ENCODE measurements around the gene HMGA1.

HMGA1 gene

DNA sequence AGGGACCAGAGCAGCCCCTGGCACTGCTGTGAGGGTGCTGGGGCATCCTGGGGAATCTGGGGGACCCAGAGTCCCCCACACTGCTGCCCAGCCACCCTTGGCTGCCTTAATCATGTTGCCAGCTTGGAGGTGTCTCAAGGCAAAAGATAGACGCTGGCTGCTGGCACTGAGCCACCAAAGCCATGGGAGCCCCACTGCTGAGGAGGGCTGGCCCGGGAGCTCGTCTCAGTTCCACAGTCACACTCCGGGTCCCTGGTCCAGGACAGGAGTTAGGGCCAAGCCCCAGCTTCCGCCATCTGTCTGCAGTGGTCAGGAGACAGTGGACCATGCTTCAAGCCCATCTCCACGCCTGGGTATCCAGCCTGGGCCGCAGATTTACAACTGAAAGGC lies 41.0 kb upstream of the HMGA1 start:
- no peak overlapping the region for H4K91ac ChIP-seq (ENCODE audit: low read depth, low read length)
- no peak overlapping the region for H3K14ac ChIP-seq (ENCODE audit: low read length)
- WGBS (ENCODE audit: extremely low coverage, insufficient coverage, insufficient read length): no CpG with 5 or more reads among the region's 7 CpGs
- DNase-seq: no peak
- H3K4ac ChIP-seq (ENCODE audit: low read depth, low read length): no peak overlapping the region
- H3K79me1 ChIP-seq (ENCODE audit: low read length): no peaks in the 10 kb centered on the region
- no peaks in the 10 kb centered on the region for H3K27me3 ChIP-seq (ENCODE audit: insufficient read depth, low read length)
- H4K8ac ChIP-seq (ENCODE audit: low read depth, low read length): no peak overlapping the region
- no peak overlapping the region for H3K23ac ChIP-seq (ENCODE audit: low read length)
- H3K27ac ChIP-seq (ENCODE audit: low read depth, low read length): no peak overlapping the region
- H2BK12ac ChIP-seq (ENCODE audit: low read length): no peak overlapping the region
- H3K18ac ChIP-seq (ENCODE audit: low read length): no peak overlapping the region
- no peak overlapping the region for H2BK120ac ChIP-seq (ENCODE audit: insufficient read depth, low read length, poor library complexity)
- H3K9me3 ChIP-seq (ENCODE audit: insufficient read depth, low read depth, low read length): no peaks in the 10 kb centered on the region
- no peaks in the 10 kb centered on the region for H3K79me2 ChIP-seq (ENCODE audit: control insufficient read depth, insufficient read depth, low read length, poor library complexity)
- no peak overlapping the region for H4K12ac ChIP-seq (ENCODE audit: low read depth, low read length)
- peaks cover 0 to 3% of the 10 kb centered on the region in 2 experiments for H3K4me1 ChIP-seq (ENCODE audit: control insufficient read depth in 1 of 2, insufficient read depth in 2 of 2, low read length in 2 of 2)
- H3K4me2 ChIP-seq (ENCODE audit: low read length): no peak overlapping the region
- no peak overlapping the region for H3K9ac ChIP-seq (ENCODE audit: low read length)
- H2AFZ ChIP-seq (ENCODE audit: insufficient read depth, low read length, poor library complexity): no peak overlapping the region
- H3K4me3 ChIP-seq (ENCODE audit: low read depth, low read length): no peak overlapping the region
- H2AK5ac ChIP-seq (ENCODE audit: low read length): no peak overlapping the region
- no peak overlapping the region for H2BK5ac ChIP-seq (ENCODE audit: low read depth, low read length, poor library complexity)
- no peaks in the 10 kb centered on the region for H3K36me3 ChIP-seq (ENCODE audit: control insufficient read depth in 1 of 2, insufficient read depth in 2 of 2, low read length in 2 of 2)

DNA sequence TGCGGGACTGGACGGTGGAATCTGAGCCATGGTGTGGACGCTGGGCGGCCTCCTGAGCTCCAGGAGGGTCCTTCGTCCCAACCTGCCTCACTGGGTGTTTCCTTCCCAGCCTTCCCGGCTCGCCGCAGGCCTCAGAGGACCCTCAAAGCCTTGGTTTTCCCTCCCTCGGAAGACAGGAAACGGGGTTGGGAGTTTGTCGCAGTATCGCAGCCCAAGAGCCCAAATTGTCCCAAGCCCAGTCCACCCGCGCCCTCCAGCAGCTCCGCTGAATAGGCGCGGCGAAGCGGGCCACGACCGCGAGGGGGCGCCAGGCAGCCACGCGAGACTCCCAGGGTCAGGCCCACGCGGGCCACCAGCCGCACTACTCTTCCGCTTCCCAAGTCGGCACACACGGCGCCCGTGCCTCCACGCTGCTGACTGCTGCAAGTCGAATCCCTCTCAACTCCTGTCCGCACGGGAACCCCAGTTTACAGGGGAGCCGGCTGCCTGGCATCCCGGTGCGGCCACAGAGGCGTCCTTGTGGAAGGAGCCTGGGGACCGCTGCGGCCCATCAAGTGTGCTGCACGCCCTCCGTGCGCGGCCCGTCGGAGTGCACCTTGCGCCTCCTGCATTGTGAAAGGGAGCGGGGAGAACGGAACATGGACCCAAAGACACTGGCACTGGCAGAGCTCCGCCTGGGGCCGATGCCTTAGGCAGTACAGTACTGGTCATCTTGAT lies 40.4 kb upstream of the HMGA1 start:
- no peak overlapping the region for H4K91ac ChIP-seq (ENCODE audit: low read depth, low read length)
- H2BK120ac ChIP-seq (ENCODE audit: insufficient read depth, low read length, poor library complexity): no peak overlapping the region
- no peak overlapping the region for H2BK5ac ChIP-seq (ENCODE audit: low read depth, low read length, poor library complexity)
- no peaks in the 10 kb centered on the region for H3K36me3 ChIP-seq (ENCODE audit: control insufficient read depth in 1 of 2, insufficient read depth in 2 of 2, low read length in 2 of 2)
- H3K4me2 ChIP-seq (ENCODE audit: low read length): peak overlapping the region; percentile 76
- H3K4ac ChIP-seq (ENCODE audit: low read depth, low read length): no peak overlapping the region
- H3K18ac ChIP-seq (ENCODE audit: low read length): no peak overlapping the region
- no peaks in the 10 kb centered on the region for H3K27me3 ChIP-seq (ENCODE audit: insufficient read depth, low read length)
- no peak overlapping the region for H3K23ac ChIP-seq (ENCODE audit: low read length)
- peak overlapping the region; percentile 21 for H2AFZ ChIP-seq (ENCODE audit: insufficient read depth, low read length, poor library complexity)
- peaks cover 0 to 3% of the 10 kb centered on the region in 2 experiments for H3K4me1 ChIP-seq (ENCODE audit: control insufficient read depth in 1 of 2, insufficient read depth in 2 of 2, low read length in 2 of 2)
- no peak overlapping the region for H3K9ac ChIP-seq (ENCODE audit: low read length)
- no peak overlapping the region for H2AK5ac ChIP-seq (ENCODE audit: low read length)
- DNase-seq: peak; percentile 63 to 88
- H3K27ac ChIP-seq (ENCODE audit: low read depth, low read length): no peak overlapping the region
- no peak overlapping the region for H3K4me3 ChIP-seq (ENCODE audit: low read depth, low read length)
- no CpG with 5 or more reads among the region's 54 CpGs for WGBS (ENCODE audit: extremely low coverage, insufficient coverage, insufficient read length)
- no peaks in the 10 kb centered on the region for H3K79me2 ChIP-seq (ENCODE audit: control insufficient read depth, insufficient read depth, low read length, poor library complexity)
- H4K12ac ChIP-seq (ENCODE audit: low read depth, low read length): no peak overlapping the region
- H3K79me1 ChIP-seq (ENCODE audit: low read length): no peaks in the 10 kb centered on the region
- no peak overlapping the region for H4K8ac ChIP-seq (ENCODE audit: low read depth, low read length)
- H3K14ac ChIP-seq (ENCODE audit: low read length): no peak overlapping the region
- H2BK12ac ChIP-seq (ENCODE audit: low read length): no peak overlapping the region
- H3K9me3 ChIP-seq (ENCODE audit: insufficient read depth, low read depth, low read length): no peaks in the 10 kb centered on the region

DNA sequence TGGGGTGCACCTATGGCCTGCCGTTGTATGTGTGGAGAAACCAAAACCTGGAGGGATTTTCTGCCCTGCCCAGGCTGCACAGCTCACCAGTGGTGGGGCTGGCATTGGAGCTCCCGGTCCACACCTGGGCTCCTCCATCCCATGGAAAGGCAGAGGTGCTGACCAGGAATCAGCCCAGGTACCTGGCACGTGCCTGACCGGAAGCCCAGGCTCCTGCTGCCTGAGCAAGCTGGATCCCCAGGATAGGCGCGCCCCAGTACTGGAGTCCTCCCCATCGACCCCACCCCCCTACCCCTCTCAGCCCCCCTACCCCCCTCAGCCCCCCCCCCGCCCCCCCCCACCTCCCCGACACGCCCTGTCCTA lies 39.9 kb upstream of the HMGA1 start:
- H2AFZ ChIP-seq (ENCODE audit: insufficient read depth, low read length, poor library complexity): no peak overlapping the region
- H3K4me3 ChIP-seq (ENCODE audit: low read depth, low read length): no peak overlapping the region
- H2BK12ac ChIP-seq (ENCODE audit: low read length): no peak overlapping the region
- H3K4me1 ChIP-seq (ENCODE audit: control insufficient read depth in 1 of 2, insufficient read depth in 2 of 2, low read length in 2 of 2): peaks cover 0 to 3% of the 10 kb centered on the region in 2 experiments
- no CpG with 5 or more reads among the region's 10 CpGs for WGBS (ENCODE audit: extremely low coverage, insufficient coverage, insufficient read length)
- no peak overlapping the region for H2AK5ac ChIP-seq (ENCODE audit: low read length)
- H4K12ac ChIP-seq (ENCODE audit: low read depth, low read length): no peak overlapping the region
- no peak overlapping the region for H2BK5ac ChIP-seq (ENCODE audit: low read depth, low read length, poor library complexity)
- H4K91ac ChIP-seq (ENCODE audit: low read depth, low read length): no peak overlapping the region
- H3K27me3 ChIP-seq (ENCODE audit: insufficient read depth, low read length): no peaks in the 10 kb centered on the region
- H3K9ac ChIP-seq (ENCODE audit: low read length): no peak overlapping the region
- no peaks in the 10 kb centered on the region for H3K36me3 ChIP-seq (ENCODE audit: control insufficient read depth in 1 of 2, insufficient read depth in 2 of 2, low read length in 2 of 2)
- H3K4ac ChIP-seq (ENCODE audit: low read depth, low read length): no peak overlapping the region
- H3K18ac ChIP-seq (ENCODE audit: low read length): no peak overlapping the region
- H3K79me1 ChIP-seq (ENCODE audit: low read length): no peaks in the 10 kb centered on the region
- H3K9me3 ChIP-seq (ENCODE audit: insufficient read depth, low read depth, low read length): no peaks in the 10 kb centered on the region
- no peak overlapping the region for H4K8ac ChIP-seq (ENCODE audit: low read depth, low read length)
- H3K79me2 ChIP-seq (ENCODE audit: control insufficient read depth, insufficient read depth, low read length, poor library complexity): no peaks in the 10 kb centered on the region
- H3K14ac ChIP-seq (ENCODE audit: low read length): no peak overlapping the region
- H3K4me2 ChIP-seq (ENCODE audit: low read length): peak overlapping the region; percentile 76
- DNase-seq: no peak
- no peak overlapping the region for H3K27ac ChIP-seq (ENCODE audit: low read depth, low read length)
- no peak overlapping the region for H3K23ac ChIP-seq (ENCODE audit: low read length)
- no peak overlapping the region for H2BK120ac ChIP-seq (ENCODE audit: insufficient read depth, low read length, poor library complexity)

DNA sequence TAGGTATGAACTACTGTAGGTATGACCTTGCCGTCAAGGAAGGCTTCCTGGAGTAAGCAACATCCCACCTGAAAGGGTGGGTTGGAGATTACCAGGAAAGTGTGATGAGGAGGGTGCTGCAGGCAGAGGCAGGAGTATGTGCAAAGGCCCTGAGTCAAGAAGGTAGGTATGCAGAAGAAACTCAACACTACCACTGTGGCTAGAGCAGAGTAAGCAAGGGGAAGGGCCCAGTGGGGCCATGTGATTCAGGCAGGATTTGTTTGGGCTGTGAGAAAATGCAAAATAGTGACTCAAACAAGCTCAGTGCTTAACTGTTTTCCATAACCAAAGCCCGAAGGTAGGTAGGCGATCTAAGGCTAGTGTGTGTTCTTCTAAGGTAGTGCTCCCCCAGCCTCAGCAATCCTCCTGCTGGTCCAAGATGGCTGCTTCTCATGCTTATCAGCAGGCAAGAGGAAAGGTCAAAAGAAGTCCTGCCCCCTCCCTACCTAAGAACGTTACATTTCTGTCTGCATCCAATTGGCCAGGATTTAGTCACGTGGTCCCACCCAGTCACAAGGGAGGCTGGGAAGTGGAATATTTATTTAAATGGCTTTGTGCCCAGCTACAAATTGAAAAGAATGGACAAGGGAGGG lies 36.2 kb upstream of the HMGA1 start:
- H3K23ac ChIP-seq (ENCODE audit: low read length): no peak overlapping the region

More for the DNA sequence above, 36.2 kb upstream of the HMGA1 start:
- H2AFZ ChIP-seq (ENCODE audit: insufficient read depth, low read length, poor library complexity): no peak overlapping the region
- H3K9me3 ChIP-seq (ENCODE audit: insufficient read depth, low read depth, low read length): no peaks in the 10 kb centered on the region
- DNase-seq: no peak
- H4K91ac ChIP-seq (ENCODE audit: low read depth, low read length): no peak overlapping the region
- no peak overlapping the region for H4K8ac ChIP-seq (ENCODE audit: low read depth, low read length)
- no peak overlapping the region for H4K12ac ChIP-seq (ENCODE audit: low read depth, low read length)
- peaks cover 0 to 3% of the 10 kb centered on the region in 2 experiments for H3K4me1 ChIP-seq (ENCODE audit: control insufficient read depth in 1 of 2, insufficient read depth in 2 of 2, low read length in 2 of 2)
- no peak overlapping the region for H2BK12ac ChIP-seq (ENCODE audit: low read length)
- no peak overlapping the region for H2BK5ac ChIP-seq (ENCODE audit: low read depth, low read length, poor library complexity)
- no peak overlapping the region for H3K9ac ChIP-seq (ENCODE audit: low read length)
- WGBS (ENCODE audit: extremely low coverage, insufficient coverage, insufficient read length): no CpG with 5 or more reads among the region's 5 CpGs
- no peaks in the 10 kb centered on the region for H3K36me3 ChIP-seq (ENCODE audit: control insufficient read depth in 1 of 2, insufficient read depth in 2 of 2, low read length in 2 of 2)
- H3K79me1 ChIP-seq (ENCODE audit: low read length): no peaks in the 10 kb centered on the region
- no peak overlapping the region for H2BK120ac ChIP-seq (ENCODE audit: insufficient read depth, low read length, poor library complexity)
- H3K4me3 ChIP-seq (ENCODE audit: low read depth, low read length): no peak overlapping the region
- no peak overlapping the region for H3K4me2 ChIP-seq (ENCODE audit: low read length)
- no peak overlapping the region for H3K27ac ChIP-seq (ENCODE audit: low read depth, low read length)
- H3K14ac ChIP-seq (ENCODE audit: low read length): no peak overlapping the region
- no peaks in the 10 kb centered on the region for H3K27me3 ChIP-seq (ENCODE audit: insufficient read depth, low read length)
- no peak overlapping the region for H3K18ac ChIP-seq (ENCODE audit: low read length)
- H3K79me2 ChIP-seq (ENCODE audit: control insufficient read depth, insufficient read depth, low read length, poor library complexity): no peaks in the 10 kb centered on the region
- no peak overlapping the region for H3K4ac ChIP-seq (ENCODE audit: low read depth, low read length)
- H2AK5ac ChIP-seq (ENCODE audit: low read length): no peak overlapping the region
